ENCODE data around the gene PDLIM4.

Gene PDLIM4

DNA sequence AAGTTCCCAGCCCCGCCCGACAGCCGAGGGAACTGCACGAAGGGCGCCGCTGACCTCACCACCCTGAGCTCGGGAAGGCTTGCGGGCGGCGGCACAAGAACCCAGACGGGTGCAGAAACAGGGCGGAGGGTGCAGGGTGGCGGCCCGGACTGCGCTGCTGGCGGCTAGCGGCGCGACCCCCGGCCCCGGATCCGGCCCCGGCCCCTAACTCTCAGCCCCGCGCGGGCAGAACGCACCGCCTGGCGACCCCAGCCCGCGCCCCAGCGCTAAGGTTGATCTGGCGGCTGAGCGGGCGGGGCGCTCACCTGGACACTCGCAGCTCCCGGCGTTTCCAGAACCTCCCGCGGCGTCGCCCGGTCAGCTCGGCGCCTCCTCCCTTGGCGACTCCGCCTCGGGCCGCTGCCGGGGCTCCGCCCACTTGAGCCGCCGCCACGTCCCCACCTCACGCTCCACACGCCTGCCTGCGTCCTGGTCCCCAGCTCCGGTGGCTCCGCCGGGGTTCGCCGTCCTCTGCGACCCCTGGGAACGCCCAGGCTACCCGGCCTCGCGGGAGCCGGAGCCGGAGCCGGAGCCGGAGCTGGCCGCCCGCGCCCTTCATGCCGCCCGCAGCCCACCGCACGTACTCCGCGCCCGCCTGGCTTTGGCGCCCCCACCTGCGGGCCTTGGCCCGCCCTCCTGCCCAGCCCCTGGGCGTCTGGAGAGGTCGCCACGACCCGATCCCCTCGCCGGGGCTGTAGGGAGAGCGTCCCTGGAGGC lies 29.8 kb upstream of the PDLIM4 start, which contains the start of gene P4HA2:
Gene P4HA2, minus strand, starts transcription at position 369 of the 756 bp plus-strand sequence. CDS start 9,227 bp downstream, outside the sequence.
- DNase-seq (ENCODE audit: low read depth) = peak; percentile 32

DNA sequence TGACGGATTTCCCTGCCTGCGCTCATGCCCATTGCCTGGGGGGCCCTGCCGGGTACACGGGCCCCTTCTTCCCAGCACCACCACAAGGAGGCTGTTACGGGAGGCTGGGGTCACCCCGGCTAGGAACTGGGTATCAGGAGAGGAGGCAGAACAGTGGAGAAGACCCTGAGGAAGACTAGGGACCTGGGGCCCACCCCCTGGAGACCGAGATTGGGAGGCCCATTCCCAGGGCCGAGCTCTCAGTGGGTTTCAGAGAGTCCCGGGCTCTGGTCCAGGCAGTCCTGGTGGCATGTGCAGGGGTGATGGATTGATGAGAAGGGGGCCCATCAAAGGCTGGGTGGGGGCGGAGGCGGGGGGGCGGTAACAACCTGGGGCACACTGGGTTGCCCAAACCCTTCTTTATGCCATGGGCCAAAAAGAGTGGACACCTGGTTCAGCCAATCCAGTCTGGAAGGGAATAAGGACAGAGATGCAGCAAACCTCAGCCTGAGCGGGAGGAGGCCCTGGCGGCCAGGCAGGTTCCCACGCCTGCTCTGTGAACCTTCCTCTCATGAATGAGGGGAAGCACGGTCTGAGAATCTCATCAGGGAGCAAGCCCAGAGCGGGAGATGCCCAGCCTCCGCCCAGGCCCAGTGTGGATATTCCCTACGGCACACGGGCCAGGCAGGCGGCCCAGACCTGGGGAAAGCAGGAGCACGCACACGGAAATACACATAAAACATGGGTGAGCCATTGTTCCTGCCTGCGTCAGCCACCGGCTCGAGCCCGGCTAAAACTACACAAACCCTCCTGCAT lies 29.1 kb upstream of the PDLIM4 start:
- no peak for DNase-seq (ENCODE audit: low read depth)

GRCh38 chr5:132229236-132229635 lies 28.3 kb upstream of the PDLIM4 start:
- no peak for DNase-seq (ENCODE audit: low read depth)

- no peak for DNase-seq (ENCODE audit: low read depth)
Observed at GRCh38 chr5:132230871-132231270, 26.6 kb upstream of the PDLIM4 start.

GRCh38 chr5:132232465-132232864 lies 25.0 kb upstream of the PDLIM4 start:
- no peak for DNase-seq (ENCODE audit: low read depth)

- DNase-seq (ENCODE audit: low read depth) = no peak
Observed at GRCh38 chr5:132233081-132233480, 24.4 kb upstream of the PDLIM4 start.

- no peak for DNase-seq (ENCODE audit: low read depth)
Observed at GRCh38 chr5:132233811-132234683, 23.4 kb upstream of the PDLIM4 start.

DNA sequence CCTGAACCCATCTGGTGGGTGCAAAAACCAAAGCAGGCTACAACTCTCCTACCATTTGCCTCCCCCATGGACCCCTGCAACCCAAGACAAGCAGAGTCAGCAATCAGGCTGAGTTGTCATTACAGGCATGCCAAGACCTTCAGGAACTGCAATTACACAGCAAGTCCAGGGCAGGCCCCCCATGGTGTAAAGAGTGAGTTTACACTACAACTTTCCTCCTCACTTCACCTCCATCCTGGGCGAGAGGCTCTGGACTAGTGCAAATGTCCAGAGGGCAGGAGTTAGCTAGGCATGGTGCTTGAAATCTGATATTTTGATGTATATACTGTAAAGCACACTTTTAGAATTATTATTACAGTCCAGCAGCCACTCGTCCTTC lies 22.8 kb upstream of the PDLIM4 start:
- DNase-seq (ENCODE audit: low read depth) = no peak

GRCh38 chr5:132235340-132235739 lies 22.2 kb upstream of the PDLIM4 start:
- DNase-seq (ENCODE audit: low read depth) = no peak

DNA sequence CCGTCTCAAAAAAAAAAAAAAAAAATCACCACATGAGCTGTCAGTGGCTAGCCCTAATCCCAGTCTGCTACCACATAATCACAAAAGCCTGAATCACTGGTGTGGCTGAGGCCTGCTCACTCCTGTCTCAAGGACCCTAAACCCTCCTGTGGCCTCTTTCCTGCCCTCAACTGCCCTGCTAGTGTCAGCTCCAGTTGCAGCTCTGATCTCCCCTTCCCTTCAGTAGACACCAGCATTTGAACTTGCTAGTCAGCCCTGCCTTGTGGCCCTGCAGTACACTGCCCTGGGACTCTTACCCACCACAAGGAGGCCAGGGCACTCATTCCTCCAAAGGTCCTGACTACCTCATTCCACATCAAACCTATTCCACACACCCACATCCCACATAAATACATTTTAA lies 20.4 kb upstream of the PDLIM4 start:
- no peak for DNase-seq (ENCODE audit: low read depth)

DNA sequence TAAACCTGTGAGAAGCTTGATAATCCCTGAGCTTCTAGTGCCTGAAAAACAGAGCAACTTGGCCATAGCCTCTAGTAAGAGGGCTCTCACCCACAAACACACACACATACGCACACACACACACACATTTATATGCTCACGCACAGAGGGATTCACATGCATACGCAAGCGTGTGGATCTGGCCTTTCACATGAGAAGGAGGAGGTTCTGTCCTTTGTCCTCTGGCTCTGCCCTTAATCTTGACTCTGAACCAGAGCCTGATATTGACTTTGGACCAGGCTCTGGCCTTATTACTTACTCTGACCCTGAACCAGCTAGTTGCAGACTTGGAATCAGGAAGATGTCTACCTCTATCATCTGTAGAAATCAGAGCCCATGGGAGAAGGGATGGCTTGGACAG lies 19.8 kb upstream of the PDLIM4 start:
- DNase-seq (ENCODE audit: low read depth) = no peak

- peak; percentile 71 for DNase-seq (ENCODE audit: low read depth)
Observed at GRCh38 chr5:132238169-132238744, 19.2 kb upstream of the PDLIM4 start.

GRCh38 chr5:132238901-132239500 lies 18.5 kb upstream of the PDLIM4 start:
- no peak for DNase-seq (ENCODE audit: low read depth)

DNA sequence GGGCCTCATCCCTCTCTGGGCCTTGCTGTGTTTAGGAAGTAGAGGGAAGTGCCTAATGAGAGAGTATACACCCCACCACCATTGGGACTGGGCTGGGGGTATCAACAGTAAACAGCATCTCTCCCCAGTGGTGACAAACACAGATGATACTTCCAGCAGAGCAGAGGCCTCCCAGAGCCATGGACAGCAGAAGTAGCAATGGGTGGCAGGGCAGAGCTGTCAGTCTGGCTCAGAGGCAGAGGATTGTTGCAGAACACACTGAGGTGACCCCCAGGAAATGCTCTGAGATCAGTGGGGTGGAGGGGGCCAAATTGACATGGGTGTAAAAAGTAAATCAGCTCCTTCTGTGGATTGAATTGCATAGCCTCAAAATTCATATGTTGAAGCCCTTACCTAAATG lies 17.7 kb upstream of the PDLIM4 start:
- no peak for DNase-seq (ENCODE audit: low read depth)

DNA sequence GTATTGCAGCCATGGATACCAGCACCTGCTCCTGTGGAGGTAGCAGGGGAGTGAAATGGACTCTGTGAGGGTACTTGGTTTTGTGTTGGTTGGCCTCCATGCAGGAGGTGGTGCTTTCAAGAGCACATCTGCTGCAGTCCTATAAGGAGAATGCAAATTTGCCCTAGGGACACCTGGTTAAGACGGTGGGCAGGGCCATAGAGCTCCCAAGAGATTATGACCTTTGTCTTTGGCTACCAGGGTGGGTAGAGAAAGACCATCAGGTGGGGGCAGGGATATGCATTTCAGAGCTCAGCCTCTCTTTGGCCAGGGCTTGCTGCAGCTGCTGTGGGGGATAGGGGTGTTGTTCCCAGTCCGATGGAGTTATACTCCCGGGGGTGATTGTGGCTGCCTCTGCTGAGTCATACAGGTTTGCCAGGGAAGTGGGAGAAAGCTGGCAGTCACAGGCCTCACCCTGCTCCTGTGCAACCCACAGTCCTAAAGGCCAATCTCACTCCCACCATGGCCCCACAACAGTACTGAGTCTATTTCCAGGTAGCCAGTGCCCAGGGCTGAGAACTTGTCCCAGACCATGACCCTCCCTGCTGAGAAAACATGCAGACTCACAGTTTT lies 14.0 kb upstream of the PDLIM4 start:
- no peak for DNase-seq (ENCODE audit: low read depth)

- DNase-seq (ENCODE audit: low read depth) = no peak
Observed at GRCh38 chr5:132245593-132245992, 11.9 kb upstream of the PDLIM4 start.

- no peak for DNase-seq (ENCODE audit: low read depth)
Observed at GRCh38 chr5:132246806-132247205, 10.7 kb upstream of the PDLIM4 start.

GRCh38 chr5:132250547-132250946 lies 6.9 kb upstream of the PDLIM4 start:
- DNase-seq (ENCODE audit: low read depth) = no peak

- no peak for DNase-seq (ENCODE audit: low read depth)
Observed at GRCh38 chr5:132251220-132251725, 6.2 kb upstream of the PDLIM4 start.

DNA sequence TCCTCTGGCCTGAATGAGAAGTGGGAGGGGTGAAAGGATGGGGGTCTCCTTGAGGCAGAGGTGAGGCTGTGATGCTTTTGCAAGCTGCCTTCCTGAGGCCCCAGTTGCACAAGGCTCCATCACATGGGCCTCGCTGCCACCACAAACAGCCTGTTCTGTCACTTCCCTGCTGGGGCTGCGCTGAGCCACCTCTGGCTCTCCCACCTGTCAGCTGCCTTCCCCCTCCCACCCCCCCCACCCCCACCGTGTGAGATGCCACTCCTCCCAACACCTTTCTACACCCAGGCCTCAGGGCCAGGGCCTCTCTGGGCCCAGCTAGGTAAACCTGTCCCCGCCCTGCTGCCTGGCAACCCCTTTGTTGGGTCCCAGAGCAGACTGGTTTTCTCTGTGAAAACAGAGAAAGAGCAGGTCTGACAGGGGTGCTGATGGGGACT lies 4.5 kb upstream of the PDLIM4 start:
- no peak for DNase-seq (ENCODE audit: low read depth)
